C4-2B (cell line): ENCODE results near the gene EXOC3L4.

ENCODE experiments used
- H3K27ac ChIP-seq: fragments of 450-650 bp; 2 replicates; pipeline ENCODE4 v1.5.1; 2017
- ZFX ChIP-seq: fragments of 450-650 bp; IDR thresholded peaks from 2 replicates; pipeline ENCODE4 v1.6.1; 2017
- TF ChIP-seq, protein P1 (sequence below): fragments of 450-650 bp; conservative IDR thresholded peaks from 2 replicates; pipeline ENCODE4 v1.5.1; 2017; ENCODE audit warnings: mild to moderate bottlenecking

EXOC3L4 gene

DNA sequence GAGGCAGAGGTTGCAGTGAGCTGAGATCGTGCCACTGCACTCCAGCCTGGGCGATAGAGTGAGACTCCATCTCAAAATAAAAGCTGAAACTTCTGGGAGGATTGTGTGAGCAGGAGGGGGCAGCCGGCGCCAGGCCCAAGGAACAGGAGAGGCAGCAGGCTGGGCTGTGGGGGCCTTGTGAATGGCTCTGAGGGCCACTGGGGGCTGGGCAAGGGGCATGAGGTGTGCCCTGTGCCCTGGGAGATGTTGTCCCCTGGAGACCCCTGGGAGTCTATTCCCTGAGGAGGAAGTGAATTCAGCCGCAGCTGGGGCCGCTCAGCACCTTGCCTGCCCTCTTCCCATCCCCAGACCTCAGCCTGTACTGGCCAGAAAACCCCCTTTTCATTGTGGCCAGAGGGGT is 5.6 kb upstream of the EXOC3L4 start:
- H3K27ac ChIP-seq: no peak overlapping the region
- TF ChIP-seq, protein P1, sequence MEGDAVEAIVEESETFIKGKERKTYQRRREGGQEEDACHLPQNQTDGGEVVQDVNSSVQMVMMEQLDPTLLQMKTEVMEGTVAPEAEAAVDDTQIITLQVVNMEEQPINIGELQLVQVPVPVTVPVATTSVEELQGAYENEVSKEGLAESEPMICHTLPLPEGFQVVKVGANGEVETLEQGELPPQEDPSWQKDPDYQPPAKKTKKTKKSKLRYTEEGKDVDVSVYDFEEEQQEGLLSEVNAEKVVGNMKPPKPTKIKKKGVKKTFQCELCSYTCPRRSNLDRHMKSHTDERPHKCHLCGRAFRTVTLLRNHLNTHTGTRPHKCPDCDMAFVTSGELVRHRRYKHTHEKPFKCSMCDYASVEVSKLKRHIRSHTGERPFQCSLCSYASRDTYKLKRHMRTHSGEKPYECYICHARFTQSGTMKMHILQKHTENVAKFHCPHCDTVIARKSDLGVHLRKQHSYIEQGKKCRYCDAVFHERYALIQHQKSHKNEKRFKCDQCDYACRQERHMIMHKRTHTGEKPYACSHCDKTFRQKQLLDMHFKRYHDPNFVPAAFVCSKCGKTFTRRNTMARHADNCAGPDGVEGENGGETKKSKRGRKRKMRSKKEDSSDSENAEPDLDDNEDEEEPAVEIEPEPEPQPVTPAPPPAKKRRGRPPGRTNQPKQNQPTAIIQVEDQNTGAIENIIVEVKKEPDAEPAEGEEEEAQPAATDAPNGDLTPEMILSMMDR: no peak
- TF ChIP-seq ZFX: no peak

DNA sequence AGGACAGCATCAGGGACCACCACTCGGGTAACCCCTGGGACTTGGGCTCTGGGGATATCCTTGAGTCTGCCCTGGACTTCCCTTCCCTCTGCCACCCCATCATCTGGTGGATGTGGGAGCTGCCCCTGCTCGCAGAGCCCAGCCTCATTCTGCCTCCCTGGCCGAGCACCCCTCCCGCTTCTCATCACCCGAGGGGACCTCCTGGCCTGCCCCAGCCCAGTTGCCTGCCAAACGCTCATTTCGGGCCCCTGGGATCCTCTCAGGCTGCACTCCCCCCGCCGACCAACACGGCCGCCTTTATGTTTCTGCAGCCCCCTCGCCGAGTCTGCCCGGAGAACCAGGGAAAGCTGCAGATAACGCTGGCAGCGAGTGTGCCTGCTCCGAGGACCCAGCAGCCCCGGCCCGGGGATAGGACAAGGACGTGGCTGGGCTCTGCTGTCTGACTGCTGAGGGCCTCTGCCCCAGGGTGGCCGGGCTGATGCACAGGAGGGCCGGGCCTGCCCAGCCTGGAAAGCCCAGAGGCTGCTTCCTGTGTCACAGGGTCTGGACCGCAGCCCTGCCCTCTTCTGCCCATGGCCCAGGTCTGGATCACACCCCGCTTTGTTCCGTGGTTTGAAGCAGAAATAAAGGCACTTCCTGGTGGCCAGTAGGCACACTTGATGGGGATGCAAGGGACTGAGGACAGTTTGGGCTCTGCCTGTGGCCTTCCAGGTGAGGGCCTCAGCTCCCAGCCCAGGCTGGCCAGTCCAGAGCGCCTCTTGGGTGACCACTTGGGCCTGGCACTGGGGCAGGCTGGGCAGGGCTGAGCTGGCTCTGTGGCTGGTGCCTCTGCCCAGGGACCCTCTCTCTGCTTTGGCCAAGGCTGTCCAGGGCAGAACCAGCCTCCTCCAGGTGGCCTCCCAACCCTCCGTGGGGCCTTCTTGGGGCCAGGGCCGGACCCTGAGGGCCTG is 4.9 kb upstream of the EXOC3L4 start:
- H3K27ac ChIP-seq: no peak overlapping the region
- TF ChIP-seq, protein P1: no peak

DNA sequence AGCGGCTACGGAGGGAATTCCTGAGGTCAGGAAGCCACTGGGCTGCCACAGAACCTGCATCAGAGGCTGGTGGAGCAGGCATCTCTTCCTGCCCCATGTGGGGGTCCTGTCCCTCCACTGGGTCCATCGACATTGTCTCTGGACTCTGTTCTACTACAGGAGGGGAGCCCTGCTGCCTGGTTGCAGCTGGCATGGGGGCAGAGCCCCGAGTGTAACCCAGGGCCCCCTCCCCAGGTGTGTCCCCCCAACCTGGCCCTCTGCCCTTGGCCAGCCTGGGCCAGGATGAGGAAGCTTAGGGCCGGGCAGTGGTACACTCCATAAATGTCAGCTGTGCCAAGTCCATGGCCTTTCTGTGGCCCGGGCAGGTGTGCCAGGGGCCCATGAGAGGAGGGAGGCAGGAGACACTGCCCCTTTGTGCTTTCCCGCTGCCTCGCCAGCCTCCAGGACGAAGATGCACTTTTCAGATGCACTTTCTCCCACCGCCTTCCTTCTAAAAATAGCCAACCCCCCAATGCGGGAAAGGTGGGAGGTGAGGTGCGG is 4.0 kb upstream of the EXOC3L4 start:
- no peak overlapping the region for H3K27ac ChIP-seq
- TF ChIP-seq, protein P1: no peak
- no peak for TF ChIP-seq ZFX

DNA sequence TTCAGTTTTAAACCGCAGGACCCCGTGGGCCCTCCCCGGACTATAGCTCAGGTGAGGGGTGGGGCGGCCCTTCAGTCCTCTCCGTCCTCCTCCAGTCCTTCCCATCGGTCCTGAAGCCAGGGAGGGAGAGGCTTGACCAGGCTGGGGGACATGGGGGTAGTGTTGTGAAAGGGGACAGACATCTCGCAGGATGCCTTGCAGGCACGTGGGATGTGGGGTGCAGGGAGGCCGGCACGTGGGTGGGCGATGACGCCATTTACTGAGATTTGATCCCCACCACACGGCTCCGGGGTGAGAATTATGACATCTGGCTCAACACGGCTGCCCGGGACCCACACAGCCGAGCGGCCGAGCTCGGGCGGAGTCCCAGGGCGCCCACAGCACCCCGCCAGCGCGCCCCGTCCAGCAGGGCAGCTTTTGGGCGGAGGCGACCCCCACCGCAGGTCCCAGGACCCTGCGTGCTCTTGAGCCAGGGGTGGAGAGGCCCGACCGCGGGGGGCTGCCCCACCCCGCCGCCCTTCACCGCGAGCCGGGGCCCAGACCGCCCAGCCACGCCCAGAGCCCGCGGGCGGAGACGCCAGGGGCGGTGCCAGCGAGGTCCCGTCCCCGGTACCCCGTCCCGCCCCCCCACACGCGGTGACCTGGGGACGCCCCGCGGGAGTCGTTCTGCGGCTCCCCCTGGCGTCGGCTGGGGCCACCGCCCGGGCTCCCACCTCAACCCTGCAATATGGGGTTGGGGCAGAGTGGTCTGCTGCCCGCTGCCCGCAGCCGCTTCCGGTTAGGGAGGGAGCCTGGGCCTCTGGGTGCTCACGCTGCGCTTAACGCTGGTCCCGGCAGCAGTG is 3.3 kb upstream of the EXOC3L4 start:
- TF ChIP-seq, protein P1: no peak
- no peak for TF ChIP-seq ZFX
- H3K27ac ChIP-seq: no peak overlapping the region

DNA sequence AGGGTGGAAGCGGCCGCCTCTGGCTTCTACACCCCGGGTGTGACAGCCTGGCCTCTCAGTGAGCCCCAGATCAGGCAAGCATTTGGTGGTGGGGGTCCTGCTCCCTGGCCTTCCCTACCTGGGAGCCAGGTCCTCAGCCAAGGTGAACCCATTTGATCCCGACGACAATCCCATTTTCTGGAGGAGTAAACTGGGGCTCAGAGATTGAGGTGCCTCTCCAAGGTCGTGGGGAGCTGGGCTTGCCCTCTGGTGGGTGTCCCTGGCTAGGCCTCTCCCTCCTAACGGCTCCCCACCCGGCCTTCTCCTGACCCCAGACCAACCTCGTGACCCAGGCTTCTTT is 2.7 kb upstream of the EXOC3L4 start:
- H3K27ac ChIP-seq: no peak overlapping the region

DNA sequence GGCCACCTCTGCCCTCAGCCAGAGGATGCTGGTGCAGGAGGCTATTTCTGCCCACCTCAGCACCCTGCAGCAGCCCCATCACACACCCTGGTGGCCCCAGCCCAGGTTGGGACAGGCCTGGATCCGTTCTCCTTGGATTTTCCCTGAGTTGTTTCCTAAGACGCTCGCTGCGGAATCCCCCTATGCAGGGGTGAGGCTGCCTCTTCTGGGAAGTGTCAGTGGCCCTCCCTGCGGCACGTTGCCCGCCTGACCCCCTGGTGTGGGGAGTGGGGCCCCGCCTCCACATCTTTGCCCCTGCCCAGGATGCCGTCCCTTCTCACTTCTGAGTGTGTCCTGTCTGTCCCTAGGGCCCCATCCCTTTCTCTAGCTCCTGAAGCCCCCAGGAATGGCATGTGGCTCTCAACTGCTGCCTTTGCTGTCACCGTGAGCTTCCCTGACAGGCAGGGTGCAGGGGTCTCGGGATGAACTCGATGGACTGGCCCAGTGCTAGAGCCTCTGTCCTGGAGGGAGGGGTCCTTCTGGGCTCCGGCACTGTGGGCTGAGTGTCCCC is 594 bp upstream of the EXOC3L4 start:
- TF ChIP-seq, protein P1: no peak
- no peak for TF ChIP-seq ZFX
- no peak overlapping the region for H3K27ac ChIP-seq

More for the DNA sequence above, 2.7 kb upstream of the EXOC3L4 start:
- no peak for TF ChIP-seq ZFX
- TF ChIP-seq, protein P1: no peak
